Stimulated activated CD8-positive, alpha-beta memory T cell treated with anti-CD3 and anti-CD28 coated beads, Interleukin-2, amount 100 ng/mL, for 48 hours (primary cell): ENCODE data around the gene TRAF2.
A peak's percentile ranks its signal among the peaks of the same experiment; 100 is the strongest.

Experiments
- DNase-seq, 2 donors: peaks; one replicate each; pipeline ENCODE4 v3.0.0-alpha.2; 2020; ENCODE audit warnings: low read depth in 2 of 2

TRAF2 gene

GRCh38 chr9:136949817-136950655 is 63.7 kb downstream of the TRAF2 start:
- peak; percentile 90 to 96 for DNase-seq

- no peak for DNase-seq
These were observed 64.5 kb downstream of the TRAF2 start for GRCh38 chr9:136950656-136951276.

GRCh38 chr9:136951541-136952320 is 65.4 kb downstream of the TRAF2 start, which contains the start of gene LCN12:
LCN12 (plus strand) TSS chr9:136952273; CDS start chr9:136952328, 55 bp downstream.
- DNase-seq: no peak

GRCh38 chr9:136952321-136952850 is 66.1 kb downstream of the TRAF2 start:
- DNase-seq: no peak

GRCh38 chr9:136952876-136953770 is 66.8 kb downstream of the TRAF2 start:
- no peak for DNase-seq

- no peak for DNase-seq
These were observed 67.5 kb downstream of the TRAF2 start for GRCh38 chr9:136953771-136954269.

- DNase-seq: no peak
These were observed 68.2 kb downstream of the TRAF2 start for GRCh38 chr9:136954270-136955083.

GRCh38 chr9:136955202-136955942 is 69.1 kb downstream of the TRAF2 start:
- no peak for DNase-seq

GRCh38 chr9:136955943-136956335 is 69.6 kb downstream of the TRAF2 start:
- DNase-seq: no peak

- no peak for DNase-seq
These were observed 70.3 kb downstream of the TRAF2 start for GRCh38 chr9:136956604-136957003.

GRCh38 chr9:136957461-136957860 is 71.1 kb downstream of the TRAF2 start:
- DNase-seq: no peak

GRCh38 chr9:136957901-136958300 is 71.6 kb downstream of the TRAF2 start:
- no peak for DNase-seq

- no peak for DNase-seq
These were observed 72.2 kb downstream of the TRAF2 start for GRCh38 chr9:136958473-136958872.

- no peak for DNase-seq
These were observed 72.9 kb downstream of the TRAF2 start for GRCh38 chr9:136958898-136959850.

GRCh38 chr9:136960212-136960937 is 74.1 kb downstream of the TRAF2 start:
- DNase-seq: no peak

- no peak for DNase-seq
These were observed 74.6 kb downstream of the TRAF2 start for GRCh38 chr9:136960938-136961275.

- DNase-seq: no peak
These were observed 75.2 kb downstream of the TRAF2 start for GRCh38 chr9:136961279-136962065.
